HG02852 (cell line): ENCODE results near the gene THSD4.
"Not testable (repeated sequence)": the region's sequence is repeated elsewhere in the genome, so short reads cannot be mapped to it uniquely, and the experiment has no call there.

Source experiments
- ATAC-seq: cut with Tn5 transposase; IDR thresholded peaks from one replicate; pipeline ENCODE4 v1.9.1; 2021; ENCODE audit warnings: mild to moderate bottlenecking, moderate library complexity; ENCODE audit not compliant: unreplicated experiment

THSD4 gene

DNA sequence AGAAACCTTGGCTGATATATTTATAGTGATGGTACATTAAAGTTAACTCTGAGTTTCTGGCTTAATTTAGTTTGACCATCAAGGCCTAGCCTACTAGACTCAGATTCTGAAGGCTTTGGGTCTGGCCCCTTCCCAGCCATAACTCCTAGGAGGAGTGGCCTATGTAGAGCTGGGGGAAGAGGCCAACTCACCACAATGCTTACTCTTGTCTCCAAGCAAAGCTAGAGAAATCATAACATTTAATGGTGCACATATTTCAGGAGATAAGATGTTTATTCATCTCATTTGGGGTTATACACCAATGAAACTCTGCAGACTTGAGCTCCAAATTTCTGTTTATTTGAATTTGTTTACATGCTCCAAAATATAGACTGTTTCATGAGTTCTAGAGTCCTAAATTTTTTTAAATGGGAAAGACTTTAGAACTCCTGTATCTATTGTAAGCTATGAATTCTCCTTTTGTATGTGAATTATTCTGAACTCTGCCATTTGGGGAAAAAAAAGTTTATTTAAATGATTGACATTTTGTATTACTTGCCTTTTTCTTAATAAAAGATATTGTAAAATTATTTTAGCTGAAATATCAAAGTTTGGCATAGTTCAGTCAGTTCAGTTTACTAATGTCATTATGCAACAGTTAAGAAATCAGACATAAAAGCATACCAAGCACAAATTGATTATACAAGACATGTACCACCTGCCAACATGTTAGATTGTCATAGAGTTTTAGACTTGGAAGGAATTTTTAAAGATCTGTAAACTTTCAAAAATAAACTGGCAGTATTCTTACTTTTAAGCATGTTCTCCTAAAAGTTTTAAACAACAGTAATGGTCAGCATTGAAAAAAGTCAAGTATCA lies 551.7 kb downstream of the THSD4 start:
- ATAC-seq: no peak

- ATAC-seq: no peak
Measured at GRCh38 chr15:71669688-71670087, 554.4 kb downstream of the THSD4 start.

GRCh38 chr15:71670222-71670621 lies 555.0 kb downstream of the THSD4 start:
- ATAC-seq: not testable (repeated sequence)

- no peak for ATAC-seq
Measured at GRCh38 chr15:71674354-71674753, 559.1 kb downstream of the THSD4 start.

GRCh38 chr15:71677352-71677751 lies 562.1 kb downstream of the THSD4 start:
- no peak for ATAC-seq

DNA sequence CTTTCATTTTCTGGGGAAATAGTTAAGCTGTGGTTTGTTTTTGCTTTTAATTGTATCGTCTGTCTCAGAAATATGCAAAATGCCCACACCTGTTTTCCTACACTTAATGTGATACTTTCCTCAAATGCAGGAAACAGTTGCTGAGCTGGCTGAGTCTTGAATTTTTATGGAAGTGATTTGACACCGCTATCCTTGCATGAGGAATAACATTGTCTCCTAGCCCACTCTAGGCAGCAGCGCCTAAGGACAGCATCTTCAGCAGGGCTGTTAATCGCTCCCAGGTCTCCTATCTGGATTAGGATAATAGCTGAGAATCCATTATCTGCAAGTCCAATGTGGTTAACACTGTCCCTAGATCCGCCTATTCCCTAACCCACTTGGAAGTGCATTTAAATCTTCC lies 562.5 kb downstream of the THSD4 start:
- no peak for ATAC-seq

DNA sequence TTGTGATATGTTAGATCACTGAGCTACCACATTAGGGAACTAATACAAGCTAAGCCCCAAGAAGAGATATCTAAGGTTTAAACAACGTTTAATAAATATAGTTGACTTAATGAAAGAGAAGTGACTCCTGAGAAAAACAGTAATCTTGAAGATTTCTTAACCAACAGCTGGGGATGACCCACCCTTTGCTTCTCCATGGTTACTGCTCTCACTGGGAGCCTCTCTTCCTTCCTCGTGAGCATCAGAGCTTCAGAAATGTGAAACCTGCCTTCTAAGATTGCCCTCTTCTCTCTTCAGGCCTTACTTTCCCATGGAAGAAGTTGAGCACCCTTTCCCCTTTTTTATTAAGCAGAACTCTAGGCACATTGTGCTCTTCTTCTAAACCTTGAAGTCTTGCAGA lies 562.9 kb downstream of the THSD4 start:
- no peak for ATAC-seq

DNA sequence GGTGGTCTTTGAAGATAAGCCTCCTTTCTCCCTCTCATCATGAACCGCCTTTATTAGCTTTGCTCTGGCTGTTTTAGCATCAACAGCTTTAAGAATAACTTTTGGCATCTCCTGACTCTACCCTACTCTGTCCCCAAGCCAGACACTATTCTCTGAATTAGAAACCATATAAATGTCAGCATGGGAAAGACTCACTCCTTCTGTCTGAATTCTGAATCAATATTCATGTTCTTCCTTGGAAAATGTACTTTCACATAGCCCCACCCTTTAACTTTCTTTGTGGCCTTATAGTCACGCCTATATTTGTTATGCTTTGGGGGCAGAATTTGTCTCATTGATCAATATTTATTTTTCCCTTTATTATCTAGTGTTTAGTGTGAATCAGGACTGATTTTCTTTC lies 563.3 kb downstream of the THSD4 start:
- no peak for ATAC-seq

- ATAC-seq: no peak
Measured at GRCh38 chr15:71679223-71679792, 564.0 kb downstream of the THSD4 start.

- no peak for ATAC-seq
Measured at GRCh38 chr15:71679793-71680353, 564.6 kb downstream of the THSD4 start.

- no peak for ATAC-seq
Measured at GRCh38 chr15:71682001-71682400, 566.7 kb downstream of the THSD4 start.

- no peak for ATAC-seq
Measured at GRCh38 chr15:71683411-71684274, 568.4 kb downstream of the THSD4 start.

- ATAC-seq: no peak
Measured at GRCh38 chr15:71685420-71685993, 570.2 kb downstream of the THSD4 start.

DNA sequence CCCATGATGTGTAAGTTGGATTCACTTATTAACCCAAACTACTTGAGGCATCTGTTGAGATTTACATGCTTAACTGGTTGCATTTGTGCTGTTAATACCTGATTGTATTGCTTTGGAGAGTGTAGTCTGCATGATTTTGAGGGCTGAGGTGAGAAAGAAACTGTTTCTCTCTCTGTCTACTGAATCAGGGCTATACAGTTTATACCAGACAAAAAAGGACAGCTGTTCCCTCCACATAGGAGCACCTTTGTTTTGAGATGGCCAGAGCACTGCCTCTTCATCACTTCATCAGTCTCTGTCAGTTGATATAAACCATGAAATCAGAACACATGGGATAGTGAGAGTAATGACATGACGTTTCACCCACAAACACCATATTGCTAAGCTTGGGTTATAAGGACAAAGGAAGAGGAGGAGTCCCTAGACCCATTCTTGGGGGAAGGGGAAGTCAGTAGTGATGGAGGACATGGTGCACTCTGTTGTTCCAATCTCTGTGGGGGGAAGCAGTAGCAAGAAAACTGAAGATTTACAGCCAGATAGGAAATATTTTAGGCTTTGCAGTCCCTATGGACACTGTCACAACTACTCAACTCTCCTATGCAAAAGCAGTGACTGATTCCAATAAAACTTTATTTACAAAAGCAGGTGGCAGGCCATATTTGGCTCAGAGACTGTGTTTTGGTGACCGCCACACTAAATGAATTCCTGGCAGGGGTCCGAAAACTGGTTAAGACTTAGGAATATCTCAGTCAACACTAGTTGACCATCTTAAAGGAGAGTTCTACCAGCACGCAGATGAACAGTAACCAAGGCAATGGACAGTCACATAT lies 571.2 kb downstream of the THSD4 start:
- no peak for ATAC-seq

GRCh38 chr15:71687902-71688508 lies 572.7 kb downstream of the THSD4 start:
- no peak for ATAC-seq

DNA sequence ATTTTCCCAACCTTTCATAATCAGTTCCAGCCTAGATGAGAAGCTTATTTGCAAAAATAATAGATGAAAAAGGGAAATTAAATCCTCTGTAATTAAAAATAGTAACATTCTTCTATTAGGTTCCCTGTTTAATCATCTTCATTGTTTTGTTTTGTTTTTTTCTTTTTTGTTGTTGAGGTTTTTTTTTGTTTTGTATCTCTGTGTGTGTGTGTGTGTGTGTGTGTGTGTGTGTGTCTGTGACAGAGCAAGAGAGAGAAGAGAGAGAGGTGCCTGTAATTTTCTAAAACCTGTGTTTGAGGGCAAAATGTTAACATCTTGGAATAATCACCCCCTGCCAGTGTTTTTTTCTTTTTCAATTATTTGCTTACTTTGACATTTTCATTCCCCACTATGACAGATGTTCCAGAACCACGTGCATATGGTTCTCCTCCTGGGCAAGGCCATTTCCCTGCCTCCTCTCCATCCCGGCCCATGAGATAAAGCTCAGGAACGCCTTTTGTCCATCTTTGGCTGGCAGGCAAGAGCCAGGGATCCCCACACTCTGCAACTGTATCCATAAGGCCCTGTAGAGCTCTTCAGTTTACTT lies 573.3 kb downstream of the THSD4 start:
- no peak for ATAC-seq

GRCh38 chr15:71691081-71691457 lies 575.8 kb downstream of the THSD4 start:
- no peak for ATAC-seq

DNA sequence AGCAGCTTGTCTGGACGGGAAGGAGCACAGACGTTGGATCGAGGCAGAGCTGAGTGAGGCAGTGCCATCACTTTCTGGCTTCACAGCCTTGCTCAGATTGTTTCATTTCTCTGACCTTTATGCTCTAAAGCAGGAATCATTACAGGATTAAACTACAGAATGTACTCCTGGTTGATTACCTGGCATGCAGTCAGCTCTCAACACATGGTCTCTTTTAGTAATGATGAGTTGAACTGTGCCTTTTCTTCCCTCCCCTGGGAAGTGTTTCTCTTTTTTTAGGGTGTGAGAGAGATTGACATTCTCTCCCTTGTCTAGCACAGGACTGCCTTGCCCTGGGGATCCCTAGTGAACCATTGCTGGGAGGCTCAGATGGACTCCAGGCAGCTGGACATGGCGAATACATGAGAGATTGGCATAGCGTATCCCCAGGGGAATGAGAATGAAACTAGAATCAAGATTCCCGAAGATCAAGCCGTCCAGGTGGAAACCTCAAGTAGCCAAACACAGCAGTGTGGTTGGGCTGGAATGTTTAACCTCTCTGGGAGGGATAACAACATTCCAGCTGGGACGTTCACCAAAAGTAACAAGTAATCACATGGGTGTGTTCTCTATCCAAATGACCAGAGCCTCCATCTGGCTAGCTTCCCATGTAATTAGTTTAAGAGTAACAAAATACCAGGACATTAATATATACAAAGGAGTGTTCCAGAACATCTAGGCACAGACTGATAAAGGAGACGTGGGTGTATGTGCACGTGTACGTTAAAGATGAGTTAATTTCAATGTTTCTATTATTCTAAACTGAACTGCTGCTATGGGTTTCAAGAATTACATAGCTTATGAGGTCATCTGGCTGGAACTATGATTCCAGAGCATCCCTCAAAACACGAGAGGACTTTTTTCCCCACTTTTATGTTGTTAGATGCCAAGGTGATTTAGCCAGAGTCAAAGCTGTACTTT lies 576.5 kb downstream of the THSD4 start:
- no peak for ATAC-seq
